Measurements from ENCODE around the gene SYNM.

The SYNM gene

DNA sequence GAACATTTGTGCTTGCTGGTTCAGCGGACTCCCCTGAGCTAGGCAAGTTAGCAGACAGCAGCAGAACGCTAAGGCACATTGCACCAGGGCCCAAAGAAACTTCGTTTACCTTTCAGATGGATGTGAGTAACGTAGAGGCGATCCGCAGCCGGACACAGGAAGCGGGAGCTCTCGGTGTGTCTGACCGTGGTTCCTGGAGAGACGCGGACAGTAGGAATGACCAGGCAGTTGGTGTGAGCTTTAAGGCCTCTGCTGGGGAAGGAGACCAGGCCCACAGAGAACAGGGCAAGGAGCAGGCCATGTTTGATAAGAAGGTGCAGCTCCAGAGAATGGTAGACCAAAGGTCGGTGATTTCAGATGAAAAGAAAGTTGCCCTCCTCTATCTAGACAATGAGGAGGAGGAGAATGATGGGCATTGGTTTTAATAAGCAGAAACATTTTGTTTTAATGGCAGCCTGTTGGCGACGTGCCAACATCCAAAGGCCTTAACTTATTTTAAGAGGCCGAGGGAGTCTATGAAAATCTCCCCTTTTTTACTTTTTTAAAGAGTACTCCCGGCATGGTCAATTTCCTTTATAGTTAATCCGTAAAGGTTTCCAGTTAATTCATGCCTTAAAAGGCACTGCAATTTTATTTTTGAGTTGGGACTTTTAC is 27.9 kb downstream of the SYNM start:
- no peak overlapping the region for H3K4me3 ChIP-seq (ENCODE audit: low read length)
- H3K36me3 ChIP-seq (ENCODE audit: control insufficient read depth, insufficient read depth, low read length), result peaks cover 20% of the 10 kb centered on the region
- H3K4me1 ChIP-seq (ENCODE audit: control insufficient read depth, insufficient read depth, low read length), result peaks cover 51% of the 10 kb centered on the region
- H3K27ac ChIP-seq (ENCODE audit: low read depth, low read length), result peak overlapping the region; percentile 80
- no peaks in the 10 kb centered on the region for H3K27me3 ChIP-seq (ENCODE audit: control insufficient read depth, insufficient read depth, low read length)
- no peak overlapping the region for H3K9ac ChIP-seq (ENCODE audit: low read length)

DNA sequence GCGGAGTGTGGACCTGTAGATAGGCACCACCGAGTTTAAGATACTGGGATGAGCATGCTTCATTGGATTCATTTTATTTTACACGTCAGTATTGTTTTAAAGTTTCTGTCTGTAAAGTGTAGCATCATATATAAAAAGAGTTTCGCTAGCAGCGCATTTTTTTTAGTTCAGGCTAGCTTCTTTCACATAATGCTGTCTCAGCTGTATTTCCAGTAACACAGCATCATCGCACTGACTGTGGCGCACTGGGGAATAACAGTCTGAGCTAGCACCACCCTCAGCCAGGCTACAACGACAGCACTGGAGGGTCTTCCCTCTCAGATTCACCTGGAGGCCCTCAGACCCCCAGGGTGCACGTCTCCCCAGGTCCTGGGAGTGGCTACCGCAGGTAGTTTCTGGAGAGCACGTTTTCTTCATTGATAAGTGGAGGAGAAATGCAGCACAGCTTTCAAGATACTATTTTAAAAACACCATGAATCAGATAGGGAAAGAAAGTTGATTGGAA is 29.5 kb downstream of the SYNM start:
- Histone ChIP-seq H3K4me1 (ENCODE audit: control insufficient read depth, insufficient read depth, low read length) (peaks cover 49% of the 10 kb centered on the region), H3K27ac (ENCODE audit: low read depth, low read length) (peak overlapping the region; percentile 74), H3K9ac (ENCODE audit: low read length) (no peak overlapping the region), H3K36me3 (ENCODE audit: control insufficient read depth, insufficient read depth, low read length) (peaks cover 20% of the 10 kb centered on the region), H3K4me3 (ENCODE audit: low read length) (no peak overlapping the region), H3K27me3 (ENCODE audit: control insufficient read depth, insufficient read depth, low read length) (no peaks in the 10 kb centered on the region)

- Histone ChIP-seq H3K4me1 (ENCODE audit: control insufficient read depth, insufficient read depth, low read length) (peaks cover 41% of the 10 kb centered on the region), H3K27ac (ENCODE audit: low read depth, low read length) (peak overlapping the region; percentile 74), H3K9ac (ENCODE audit: low read length) (no peak overlapping the region), H3K27me3 (ENCODE audit: control insufficient read depth, insufficient read depth, low read length) (no peaks in the 10 kb centered on the region), H3K4me3 (ENCODE audit: low read length) (no peak overlapping the region), H3K36me3 (ENCODE audit: control insufficient read depth, insufficient read depth, low read length) (peaks cover 16% of the 10 kb centered on the region)
These were observed 30.3 kb downstream of the SYNM start for GRCh38 chr15:99135194-99135593.

DNA sequence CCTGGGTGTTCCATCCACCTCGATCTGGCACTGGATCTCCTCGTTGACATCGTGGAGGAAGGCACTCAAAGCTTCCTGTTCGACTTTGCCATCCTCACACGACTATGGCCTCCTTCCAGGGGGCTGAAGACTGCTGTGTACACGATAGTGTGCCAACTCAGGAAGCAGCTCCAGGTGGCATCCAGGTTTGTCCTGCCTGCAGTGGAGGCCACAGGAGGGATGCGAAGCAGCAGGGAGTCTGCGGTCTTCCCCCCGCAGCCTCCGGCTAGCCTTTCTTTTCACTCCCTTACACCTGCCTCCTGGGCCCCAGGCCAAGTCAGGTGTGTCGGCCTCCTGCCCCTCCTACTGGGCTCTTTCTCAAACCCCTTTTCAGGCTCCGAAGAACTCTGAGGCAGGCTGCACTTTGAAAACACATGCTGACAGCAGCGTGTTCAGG is 32.2 kb downstream of the SYNM start:
- Histone ChIP-seq H3K27ac (ENCODE audit: low read depth, low read length) (peak overlapping the region; percentile 38), H3K4me1 (ENCODE audit: control insufficient read depth, insufficient read depth, low read length) (peaks cover 26% of the 10 kb centered on the region), H3K4me3 (ENCODE audit: low read length) (no peak overlapping the region), H3K9ac (ENCODE audit: low read length) (no peak overlapping the region), H3K36me3 (ENCODE audit: control insufficient read depth, insufficient read depth, low read length) (peaks cover 4% of the 10 kb centered on the region), H3K27me3 (ENCODE audit: control insufficient read depth, insufficient read depth, low read length) (no peaks in the 10 kb centered on the region)

DNA sequence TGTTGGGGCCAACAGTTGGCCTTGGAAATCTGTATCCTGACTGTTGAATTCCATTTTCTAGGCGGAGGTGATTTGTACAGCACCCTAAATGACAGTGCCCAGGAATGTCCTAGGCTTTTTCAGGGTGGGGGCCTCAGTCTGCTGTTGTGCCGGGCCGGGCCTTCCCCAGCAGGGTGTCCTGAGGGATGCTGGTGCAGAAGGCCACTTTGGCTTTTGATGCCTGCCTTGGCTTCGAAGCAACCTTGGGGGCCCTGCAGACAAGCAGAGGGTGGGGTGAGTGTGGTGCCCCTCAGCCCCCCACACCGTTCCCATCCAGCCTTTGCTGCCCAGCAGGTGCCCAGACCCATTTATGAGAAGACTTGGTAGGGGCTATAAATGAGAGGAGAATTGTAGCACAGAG is 33.0 kb downstream of the SYNM start:
- H3K9ac ChIP-seq (ENCODE audit: low read length), result no peak overlapping the region
- H3K27me3 ChIP-seq (ENCODE audit: control insufficient read depth, insufficient read depth, low read length), result no peaks in the 10 kb centered on the region
- peaks cover 4% of the 10 kb centered on the region for H3K36me3 ChIP-seq (ENCODE audit: control insufficient read depth, insufficient read depth, low read length)
- peaks cover 28% of the 10 kb centered on the region for H3K4me1 ChIP-seq (ENCODE audit: control insufficient read depth, insufficient read depth, low read length)
- H3K27ac ChIP-seq (ENCODE audit: low read depth, low read length), result peak overlapping the region; percentile 38
- H3K4me3 ChIP-seq (ENCODE audit: low read length), result no peak overlapping the region

DNA sequence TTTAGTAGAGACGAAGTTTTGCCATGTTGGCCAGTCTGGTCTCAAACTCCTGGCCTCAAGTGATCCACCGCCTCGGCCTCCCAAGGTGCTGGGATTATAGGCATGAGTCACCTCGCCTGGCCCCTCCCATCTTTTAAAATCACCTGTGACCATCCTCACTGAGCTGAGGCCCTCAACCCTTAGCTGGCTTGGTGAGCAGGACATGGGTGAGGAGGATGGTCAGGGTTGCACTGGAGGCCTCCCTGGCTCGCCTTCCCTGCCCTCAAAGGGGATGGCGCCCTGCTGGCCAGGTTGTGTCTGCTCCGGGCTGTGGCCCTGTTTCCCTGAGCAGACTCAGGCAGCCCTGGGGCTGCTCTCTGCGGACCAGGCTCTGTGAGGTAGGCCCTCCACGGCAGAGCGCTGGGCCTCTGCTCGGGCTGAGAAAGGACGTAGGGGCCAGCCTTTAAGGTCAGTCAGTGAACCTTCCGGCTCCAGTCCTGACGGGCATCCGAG is 33.7 kb downstream of the SYNM start:
- Histone ChIP-seq H3K9ac (ENCODE audit: low read length) (no peak overlapping the region), H3K4me3 (ENCODE audit: low read length) (no peak overlapping the region), H3K27ac (ENCODE audit: low read depth, low read length) (peak overlapping the region; percentile 53), H3K4me1 (ENCODE audit: control insufficient read depth, insufficient read depth, low read length) (peaks cover 26% of the 10 kb centered on the region), H3K36me3 (ENCODE audit: control insufficient read depth, insufficient read depth, low read length) (peaks cover 4% of the 10 kb centered on the region), H3K27me3 (ENCODE audit: control insufficient read depth, insufficient read depth, low read length) (no peaks in the 10 kb centered on the region)

GRCh38 chr15:99139276-99139675 is 34.4 kb downstream of the SYNM start:
- no peaks in the 10 kb centered on the region for H3K27me3 ChIP-seq (ENCODE audit: control insufficient read depth, insufficient read depth, low read length)
- peak overlapping the region; percentile 51 for H3K27ac ChIP-seq (ENCODE audit: low read depth, low read length)
- no peak overlapping the region for H3K9ac ChIP-seq (ENCODE audit: low read length)
- no peak overlapping the region for H3K4me3 ChIP-seq (ENCODE audit: low read length)
- H3K4me1 ChIP-seq (ENCODE audit: control insufficient read depth, insufficient read depth, low read length), result peaks cover 24% of the 10 kb centered on the region
- no peaks in the 10 kb centered on the region for H3K36me3 ChIP-seq (ENCODE audit: control insufficient read depth, insufficient read depth, low read length)

GRCh38 chr15:99140590-99140989 is 35.7 kb downstream of the SYNM start:
- Histone ChIP-seq H3K4me1 (ENCODE audit: control insufficient read depth, insufficient read depth, low read length) (peaks cover 19% of the 10 kb centered on the region), H3K9ac (ENCODE audit: low read length) (no peak overlapping the region), H3K27ac (ENCODE audit: low read depth, low read length) (no peak overlapping the region), H3K36me3 (ENCODE audit: control insufficient read depth, insufficient read depth, low read length) (no peaks in the 10 kb centered on the region), H3K4me3 (ENCODE audit: low read length) (no peak overlapping the region), H3K27me3 (ENCODE audit: control insufficient read depth, insufficient read depth, low read length) (no peaks in the 10 kb centered on the region)

DNA sequence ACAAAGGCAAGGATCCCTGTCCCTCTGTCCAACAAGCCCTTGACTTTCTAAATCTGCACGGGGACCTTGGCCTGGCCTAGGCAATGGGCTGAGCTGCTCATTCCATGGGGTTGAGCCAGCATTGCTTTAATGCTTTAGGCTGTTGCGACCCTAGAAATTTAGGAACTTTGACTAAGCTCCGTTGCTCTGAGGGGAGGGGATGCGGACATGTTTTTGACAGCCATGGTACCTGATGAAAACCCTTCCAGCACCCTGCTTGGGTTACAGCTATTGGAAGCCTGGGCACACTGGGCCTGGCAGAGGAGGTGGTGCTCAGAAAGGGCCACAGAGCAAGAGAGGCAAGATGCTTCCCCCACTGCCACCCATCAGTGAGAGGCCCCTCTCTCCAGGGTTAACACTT is 37.1 kb downstream of the SYNM start:
- Histone ChIP-seq H3K27me3 (ENCODE audit: control insufficient read depth, insufficient read depth, low read length) (no peaks in the 10 kb centered on the region), H3K4me1 (ENCODE audit: control insufficient read depth, insufficient read depth, low read length) (peaks cover 29% of the 10 kb centered on the region), H3K4me3 (ENCODE audit: low read length) (no peak overlapping the region), H3K9ac (ENCODE audit: low read length) (no peak overlapping the region), H3K36me3 (ENCODE audit: control insufficient read depth, insufficient read depth, low read length) (no peaks in the 10 kb centered on the region), H3K27ac (ENCODE audit: low read depth, low read length) (peak overlapping the region; percentile 79)

GRCh38 chr15:99142562-99142961 is 37.7 kb downstream of the SYNM start:
- Histone ChIP-seq H3K4me1 (ENCODE audit: control insufficient read depth, insufficient read depth, low read length) (peaks cover 29% of the 10 kb centered on the region), H3K9ac (ENCODE audit: low read length) (no peak overlapping the region), H3K27me3 (ENCODE audit: control insufficient read depth, insufficient read depth, low read length) (no peaks in the 10 kb centered on the region), H3K36me3 (ENCODE audit: control insufficient read depth, insufficient read depth, low read length) (no peaks in the 10 kb centered on the region), H3K4me3 (ENCODE audit: low read length) (no peak overlapping the region), H3K27ac (ENCODE audit: low read depth, low read length) (peak overlapping the region; percentile 79)

DNA sequence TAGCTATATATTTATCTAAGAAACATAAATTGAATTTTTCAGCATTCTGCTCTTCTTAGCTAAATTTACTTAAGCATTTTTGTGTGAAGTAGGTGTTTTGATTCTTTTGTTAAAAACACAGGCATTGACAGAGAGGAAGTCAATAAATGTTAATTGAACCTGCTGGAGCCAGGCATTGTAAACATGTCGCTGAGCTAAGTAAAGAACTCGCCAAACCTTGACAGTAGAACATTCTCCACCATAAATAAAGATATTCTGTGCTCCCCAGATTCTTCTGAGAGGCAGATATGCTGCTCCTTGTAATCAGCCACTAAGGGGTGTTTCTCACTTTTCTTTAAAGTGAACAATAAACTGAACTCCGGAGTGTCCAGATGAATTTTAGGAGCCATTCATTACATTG is 38.4 kb downstream of the SYNM start:
- Histone ChIP-seq H3K27me3 (ENCODE audit: control insufficient read depth, insufficient read depth, low read length) (no peaks in the 10 kb centered on the region), H3K4me3 (ENCODE audit: low read length) (no peak overlapping the region), H3K27ac (ENCODE audit: low read depth, low read length) (peak overlapping the region; percentile 79), H3K4me1 (ENCODE audit: control insufficient read depth, insufficient read depth, low read length) (peaks cover 29% of the 10 kb centered on the region), H3K9ac (ENCODE audit: low read length) (no peak overlapping the region), H3K36me3 (ENCODE audit: control insufficient read depth, insufficient read depth, low read length) (no peaks in the 10 kb centered on the region)

DNA sequence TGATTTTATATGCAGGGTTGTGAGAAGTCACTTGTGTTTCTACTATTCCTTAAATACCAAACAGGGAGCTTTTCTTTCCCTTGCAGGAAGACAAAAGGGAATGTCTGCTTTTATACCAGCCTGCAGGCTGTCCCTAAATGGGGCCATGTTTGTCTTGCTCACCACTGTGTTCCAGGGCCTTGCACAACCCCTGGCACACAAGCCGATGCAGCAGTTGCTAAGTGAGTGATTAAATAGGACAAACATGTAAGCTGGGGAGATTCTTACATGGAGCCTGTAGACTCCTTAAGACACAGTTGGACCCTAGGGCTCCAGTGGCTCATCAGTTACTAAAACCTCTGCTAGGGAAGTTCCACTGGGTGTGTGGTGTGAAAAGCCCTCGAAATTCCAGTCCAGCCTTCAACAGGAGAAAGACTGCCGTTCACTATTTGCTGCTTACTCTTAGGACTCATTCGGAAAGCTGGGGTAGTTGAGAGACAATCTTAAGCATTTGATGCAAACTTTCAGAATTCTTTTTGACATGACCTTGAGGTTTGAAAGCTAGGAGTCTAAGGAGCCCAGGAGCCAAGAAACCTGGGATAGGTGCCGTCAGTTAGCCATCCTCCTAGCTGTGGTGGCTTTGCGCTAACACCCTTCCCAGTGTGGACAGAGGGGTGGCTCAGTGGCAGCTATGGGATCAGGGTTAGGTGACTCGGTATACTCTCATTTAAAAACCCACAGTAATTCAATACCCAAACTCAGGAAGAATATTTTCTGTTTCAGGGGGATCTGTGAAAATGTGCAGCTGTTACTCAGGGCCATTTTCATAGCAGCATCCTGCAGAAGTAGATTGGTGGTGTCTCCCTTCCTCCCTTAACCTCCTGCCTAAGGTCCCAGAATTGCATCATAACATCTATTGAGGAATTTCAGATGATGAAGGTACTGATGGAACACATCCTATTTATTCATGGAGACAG is 39.1 kb downstream of the SYNM start:
- Histone ChIP-seq H3K4me3 (ENCODE audit: low read length) (no peak overlapping the region), H3K27ac (ENCODE audit: low read depth, low read length) (peak overlapping the region; percentile 79), H3K9ac (ENCODE audit: low read length) (no peak overlapping the region), H3K27me3 (ENCODE audit: control insufficient read depth, insufficient read depth, low read length) (no peaks in the 10 kb centered on the region), H3K4me1 (ENCODE audit: control insufficient read depth, insufficient read depth, low read length) (peaks cover 36% of the 10 kb centered on the region), H3K36me3 (ENCODE audit: control insufficient read depth, insufficient read depth, low read length) (no peaks in the 10 kb centered on the region)

All from rectal smooth muscle tissue (tissue), 1 donor.